HuH-7.5 (cell line): Measurements from ENCODE around the gene CAPN9.
A peak's percentile ranks its signal among the peaks of the same experiment; 100 is the strongest.

Experiments
- DNase-seq: peaks from one replicate; pipeline ENCODE4 v3.0.0; 2011; ENCODE audit warnings: low spot score

Gene CAPN9

GRCh38 chr1:230768903-230769570, 21.8 kb downstream of the CAPN9 start:
- no peak for DNase-seq

- no peak for DNase-seq
Observed at GRCh38 chr1:230770317-230770716, 23.1 kb downstream of the CAPN9 start.

DNA sequence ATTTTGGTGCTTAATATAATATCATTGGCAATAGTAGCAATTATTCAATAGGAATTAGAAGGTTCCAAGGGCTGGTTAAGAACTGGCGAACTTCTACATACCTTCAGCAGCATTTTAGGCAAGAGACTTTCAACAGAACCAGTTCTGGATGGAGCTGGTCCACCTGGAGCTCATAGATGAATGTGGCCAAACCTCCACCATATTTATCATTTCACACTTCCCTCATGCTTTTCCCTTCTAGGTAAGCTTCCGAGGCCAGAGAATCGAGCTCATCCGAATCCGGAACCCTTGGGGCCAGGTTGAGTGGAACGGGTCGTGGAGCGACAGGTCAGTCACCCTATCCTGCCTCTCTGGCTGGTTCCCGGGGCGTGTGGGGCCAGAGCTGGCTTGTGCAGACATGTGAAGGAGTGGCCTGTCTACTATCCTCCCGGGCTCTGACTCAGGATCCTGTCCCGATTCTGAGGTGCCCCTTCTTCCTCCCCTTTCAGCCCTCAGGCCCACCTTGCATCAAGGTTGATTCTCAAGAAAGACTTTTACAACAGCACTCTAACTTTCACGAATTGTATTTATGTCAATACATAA, 24.7 kb downstream of the CAPN9 start:
- DNase-seq = no peak

GRCh38 chr1:230772457-230773395, 25.5 kb downstream of the CAPN9 start:
- DNase-seq = peak; percentile 54

GRCh38 chr1:230773396-230774033, 26.3 kb downstream of the CAPN9 start:
- no peak for DNase-seq

GRCh38 chr1:230778916-230779590, 31.9 kb downstream of the CAPN9 start:
- DNase-seq = no peak

- DNase-seq = no peak
Observed at GRCh38 chr1:230781131-230781530, 33.9 kb downstream of the CAPN9 start.

- no peak for DNase-seq
Observed at GRCh38 chr1:230781594-230781993, 34.4 kb downstream of the CAPN9 start.

DNA sequence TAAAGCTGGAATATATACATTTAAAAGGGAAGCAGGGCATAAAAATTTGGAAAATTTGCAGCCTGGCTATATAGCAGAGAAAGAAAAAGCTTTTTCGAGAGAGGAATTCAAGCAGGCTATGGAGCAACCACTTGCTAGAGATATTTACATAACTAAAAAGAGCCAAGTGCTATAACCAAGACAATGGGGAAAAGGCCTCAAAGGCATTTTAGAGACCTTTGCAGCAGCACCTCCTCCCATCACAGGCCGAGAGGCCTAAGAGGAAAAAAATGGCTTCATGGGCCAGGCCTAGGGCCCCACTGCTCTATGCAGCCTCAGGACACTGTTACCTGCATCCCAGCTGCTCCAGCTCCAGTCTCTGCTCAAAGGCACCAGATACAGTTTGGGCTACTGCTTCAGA, 37.0 kb downstream of the CAPN9 start:
- no peak for DNase-seq

- no peak for DNase-seq
Observed at GRCh38 chr1:230785636-230786384, 38.6 kb downstream of the CAPN9 start.

- no peak for DNase-seq
Observed at GRCh38 chr1:230786385-230786753, 39.2 kb downstream of the CAPN9 start.

DNA sequence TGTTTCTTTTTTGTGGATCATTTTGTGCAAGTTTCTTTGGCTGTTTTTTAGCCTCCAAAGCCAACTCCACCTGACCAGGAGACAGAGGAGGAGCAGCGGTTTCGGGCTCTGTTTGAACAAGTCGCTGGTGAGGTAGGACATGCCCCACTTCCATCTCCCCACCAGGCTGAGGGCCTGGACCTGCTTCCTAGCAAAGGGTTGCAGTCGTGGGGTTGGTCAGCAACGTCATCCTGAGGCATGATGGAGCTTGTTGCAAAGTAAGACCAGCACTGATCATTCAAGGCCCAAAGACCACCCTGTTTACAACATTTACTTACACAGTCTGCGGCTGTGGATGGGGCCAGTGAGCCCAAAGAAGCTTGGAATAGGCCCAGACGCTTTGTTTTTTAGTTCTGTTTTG, 40.3 kb downstream of the CAPN9 start:
- DNase-seq = no peak

DNA sequence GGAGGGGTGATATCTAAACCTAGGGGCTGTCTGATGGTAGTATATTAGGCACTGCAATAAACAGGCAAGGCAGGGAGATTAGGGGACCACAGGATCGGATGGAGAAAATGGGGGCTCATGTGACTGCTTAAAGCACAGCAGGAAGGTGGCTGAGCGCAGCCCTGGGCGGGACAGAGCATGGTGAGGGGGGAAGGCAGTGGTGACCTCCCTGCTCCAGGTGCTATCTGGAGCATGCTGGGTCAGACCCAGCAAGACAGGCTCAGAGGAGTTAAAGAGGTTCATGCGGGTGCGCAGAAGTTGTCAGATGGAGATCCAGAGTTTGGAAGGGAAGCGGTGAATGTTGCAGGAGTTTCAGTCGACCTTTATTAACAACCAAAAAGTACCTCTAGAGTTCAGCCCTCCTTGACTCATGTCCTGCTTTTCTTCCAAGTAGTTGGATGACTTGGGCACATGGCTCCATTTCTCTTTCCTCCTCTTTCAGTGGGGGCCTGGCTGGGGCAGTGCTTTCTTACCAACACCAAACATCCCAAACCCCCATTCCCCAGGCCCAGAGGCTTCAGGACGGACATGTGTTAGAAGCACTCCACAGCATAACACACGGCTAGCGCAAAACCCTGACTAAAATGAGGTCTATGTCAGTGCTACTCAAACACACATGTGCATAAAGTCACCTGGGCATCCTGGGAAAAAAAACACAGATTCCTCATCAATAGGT, 41.5 kb downstream of the CAPN9 start:
- no peak for DNase-seq

GRCh38 chr1:230790026-230790425, 42.8 kb downstream of the CAPN9 start:
- no peak for DNase-seq

- DNase-seq = no peak
Observed at GRCh38 chr1:230791986-230792564, 44.9 kb downstream of the CAPN9 start.

DNA sequence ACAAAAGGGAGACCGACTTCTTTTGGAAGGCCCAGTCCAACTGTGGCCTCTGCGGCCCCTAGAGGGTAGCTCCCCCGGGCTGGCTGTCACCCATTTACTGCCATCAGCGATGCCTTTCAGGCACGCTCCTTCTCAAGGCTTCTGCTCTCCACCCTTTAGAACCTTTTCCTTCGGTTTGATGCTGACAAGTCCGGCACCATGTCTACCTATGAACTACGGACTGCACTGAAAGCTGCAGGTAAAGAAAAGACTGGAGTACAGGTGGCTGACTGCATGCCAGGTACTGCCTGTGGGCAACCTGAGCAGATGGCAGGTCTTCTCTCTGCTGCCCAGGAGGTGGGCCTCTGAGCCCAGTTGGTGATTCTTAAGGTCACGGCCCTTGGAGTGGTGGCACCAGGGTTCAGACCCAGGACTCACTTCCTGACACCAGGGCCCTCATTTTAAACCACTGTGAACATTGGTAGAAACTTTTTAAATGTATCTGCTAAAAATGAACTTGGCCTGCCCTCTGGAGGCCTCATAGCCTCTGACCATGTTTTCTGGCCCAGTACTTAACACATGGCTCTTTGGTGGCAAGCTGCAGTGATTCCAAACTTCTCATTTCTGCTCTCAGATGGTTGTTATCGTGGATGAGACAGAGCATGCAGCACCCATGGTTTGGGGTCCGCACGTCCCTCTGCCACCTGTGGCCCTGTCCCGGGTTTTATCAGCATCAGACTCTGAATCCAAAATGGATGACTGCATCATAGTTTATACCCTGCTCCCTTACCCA, 45.7 kb downstream of the CAPN9 start:
- no peak for DNase-seq

GRCh38 chr1:230793463-230793745, 46.2 kb downstream of the CAPN9 start:
- DNase-seq = no peak

DNA sequence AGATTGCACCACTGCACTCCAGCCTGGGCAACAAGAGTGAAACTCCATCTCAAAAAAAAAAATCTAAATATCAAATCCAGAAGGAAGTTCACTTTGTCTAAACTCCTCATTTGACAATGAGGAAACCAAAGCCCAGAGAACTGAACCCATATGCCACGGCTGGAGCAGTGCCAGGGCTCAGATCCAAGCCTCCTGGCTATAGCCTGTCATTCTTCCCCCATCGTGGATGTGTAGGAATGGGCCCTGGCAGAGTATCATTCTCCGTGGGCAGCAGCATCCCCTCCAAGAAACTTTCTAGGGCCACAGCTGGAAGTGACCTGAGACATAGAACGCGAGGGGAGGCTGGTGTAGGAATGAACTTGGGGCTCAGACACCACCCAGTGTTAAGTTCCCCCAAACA, 47.2 kb downstream of the CAPN9 start:
- DNase-seq = no peak

DNA sequence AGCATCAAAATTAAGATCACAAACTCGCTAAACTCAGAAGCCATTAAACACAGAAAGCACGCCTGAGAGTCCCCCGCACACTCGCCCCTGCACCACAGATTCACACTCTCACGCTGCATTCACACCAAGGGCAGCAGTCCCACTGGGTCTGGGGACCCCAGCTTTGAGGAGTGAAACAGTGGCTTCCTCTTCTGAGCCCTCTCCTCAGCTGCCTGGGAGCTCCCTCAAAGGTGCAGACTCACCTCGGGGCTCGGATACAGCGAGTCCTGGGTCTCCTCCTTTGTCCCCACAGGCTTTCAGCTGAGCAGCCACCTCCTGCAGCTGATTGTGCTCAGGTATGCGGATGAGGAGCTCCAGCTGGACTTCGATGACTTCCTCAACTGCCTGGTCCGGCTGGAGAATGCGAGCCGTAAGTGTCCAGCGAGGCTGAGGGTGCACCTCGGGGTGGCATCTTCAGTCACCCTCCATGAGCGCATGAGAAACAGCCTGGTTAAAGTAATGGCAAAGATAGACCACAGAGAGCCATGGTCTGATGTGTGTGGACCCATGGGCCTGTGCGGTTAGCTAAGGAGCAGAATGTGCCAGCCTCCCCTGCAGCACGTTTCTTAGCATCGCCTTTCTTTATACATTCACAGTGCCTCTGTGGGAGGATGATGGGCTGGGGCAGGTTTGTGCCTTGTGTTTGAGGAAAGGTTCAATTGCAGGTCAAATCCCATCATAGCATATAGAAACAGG, 47.9 kb downstream of the CAPN9 start:
- DNase-seq = no peak
